Keratinocyte (primary cell): ENCODE measurements around the gene CD27. TPM values are rescaled to one million over a fixed set of nuclear protein-coding genes. Genes with fewer than 3 reads are reported as not detected.

ENCODE experiments used
- DNase-seq: peaks from one replicate; pipeline ENCODE4 v3.0.0-alpha.2; 2011; ENCODE audit warnings: low read depth, missing footprints, low spot score
- FAIRE-seq: peaks from 2 replicates; lab custom pipeline; 2011; peaks lifted over from hg19 to GRCh38; lab: Jason Lieb, UNC
- H2AFZ ChIP-seq: 2 replicates; pipeline ENCODE4 v1.6.0; 2012; ENCODE audit warnings: low read length, control low read depth, inconsistent platforms; ENCODE audit not compliant: control insufficient read depth
- H3K27ac ChIP-seq: 2 replicates; pipeline ENCODE4 v1.5.1; 2011; ENCODE audit warnings: low read length; ENCODE audit not compliant: control insufficient read depth, insufficient read depth
- H3K27me3 ChIP-seq: 3 replicates; pipeline ENCODE4 v1.6.0; 2011; ENCODE audit warnings: low read length; ENCODE audit not compliant: control insufficient read depth, insufficient read depth; ENCODE audit errors: extremely low read depth
- H3K36me3 ChIP-seq, 2 experiments: 2 replicates in 1 of 2; 3 replicates in 1 of 2; pipeline ENCODE4 v1.5.1; 2011; ENCODE audit warnings: low read length in 2 of 2, mild to moderate bottlenecking in 1 of 2; ENCODE audit not compliant: control insufficient read depth in 2 of 2, insufficient read depth in 2 of 2; ENCODE audit errors: extremely low read depth in 1 of 2
- H3K4me1 ChIP-seq: 3 replicates; pipeline ENCODE4 v1.5.1; 2011; ENCODE audit warnings: low read length; ENCODE audit not compliant: control insufficient read depth, insufficient read depth; ENCODE audit errors: extremely low read depth
- H3K4me2 ChIP-seq: 3 replicates; pipeline ENCODE4 v1.6.0; 2011; ENCODE audit warnings: low read depth, low read length; ENCODE audit not compliant: control insufficient read depth, insufficient read depth; ENCODE audit errors: extremely low read depth
- H3K4me3 ChIP-seq, 3 experiments: fragments of 200-600 bp in 1 of 3; sonication (generic) in 1 of 3; 2 replicates in 2 of 3; 3 replicates in 1 of 3; pipeline ENCODE4 v1.5.1; 2011 to 2016; ENCODE audit warnings: low read length in 3 of 3, mild to moderate bottlenecking in 3 of 3, control low read depth in 2 of 3, inconsistent platforms in 1 of 3, low read depth in 1 of 3, mixed read lengths in 1 of 3, mixed run types in 1 of 3, moderate library complexity in 1 of 3; ENCODE audit not compliant: control insufficient read depth in 2 of 3, insufficient read depth in 2 of 3; ENCODE audit errors: extremely low read depth in 1 of 3
- H3K79me2 ChIP-seq: 2 replicates; pipeline ENCODE4 v1.6.0; 2012; ENCODE audit warnings: low read length; ENCODE audit not compliant: control insufficient read depth, insufficient read depth
- H3K9ac ChIP-seq: 3 replicates; pipeline ENCODE4 v1.6.0; 2011; ENCODE audit warnings: low read length; ENCODE audit not compliant: control insufficient read depth, insufficient read depth; ENCODE audit errors: extremely low read depth
- H3K9me1 ChIP-seq: 3 replicates; pipeline ENCODE4 v1.6.0; 2011; ENCODE audit warnings: low read length; ENCODE audit not compliant: control insufficient read depth, insufficient read depth; ENCODE audit errors: extremely low read depth
- H3K9me3 ChIP-seq: 2 replicates; pipeline ENCODE4 v1.5.1; 2012; ENCODE audit warnings: low read depth, low read length; ENCODE audit not compliant: control insufficient read depth
- H4K20me1 ChIP-seq: 3 replicates; pipeline ENCODE4 v1.6.0; 2011; ENCODE audit warnings: low read length; ENCODE audit not compliant: control insufficient read depth, insufficient read depth; ENCODE audit errors: extremely low read depth
- CTCF ChIP-seq, 3 experiments: IDR thresholded peaks in 1 of 3; conservative IDR thresholded peaks in 1 of 3; optimal IDR thresholded peaks in 1 of 3; 2 replicates in 2 of 3; 3 replicates in 1 of 3; pipeline versions ENCODE3 to v1.5.1; 2011; ENCODE audit warnings: low read length in 3 of 3, mild to moderate bottlenecking in 3 of 3, moderate library complexity in 2 of 3, control low read depth in 1 of 3, inconsistent platforms in 1 of 3; ENCODE audit not compliant: insufficient read depth in 2 of 3; ENCODE audit errors: extremely low read depth in 1 of 3
- EZH2 ChIP-seq: IDR thresholded peaks from one replicate; pipeline ENCODE4 v1.6.1; 2012; ENCODE audit warnings: inconsistent platforms, mild to moderate bottlenecking, low read length, moderate library complexity
- dilution Hi-C: fragments of 300-500 bp; cut with MboI; formaldehyde crosslinking; loops from one replicate; pipeline ENCODE4 v1.7.0; 2020; ENCODE audit warnings: low sequenced_read_pairs; ENCODE audit not compliant: extremely low pct_ligation_motif_present
- polyA plus RNA-seq, 5 experiments: library from polyadenylated mRNA; depleted of rRNA in 3 of 5; stranded (reverse) in 3 of 5; stranded (forward) in 1 of 5; unstranded in 1 of 5; fragments of >200 nt; gene quantifications; 1 replicate in 1 of 5; 2 replicates in 3 of 5; 3 replicates in 1 of 5; pipeline versions ENCODE4 v1.2.1 to v1.2.3, GENCODE V29; 2011 to 2012; ENCODE audit warnings: missing spikeins in 2 of 5, low read depth in 1 of 5, low replicate concordance in 1 of 5

The CD27 gene
- polyA plus RNA-seq, 1 donor (not counting 4 experiments of a cell fraction or from before 2014, with no cell fraction given): not detected

GRCh38 chr12:6461401-6462233 lies 16.9 kb downstream of the CD27 start:
- peak; percentile 81 for FAIRE-seq
- dilution Hi-C loops: no loop called here
- TF ChIP-seq CTCF (optimal IDR thresholded peaks at IDR 0.05 in 1 of 3, IDR thresholded peaks at IDR 0.05 in 1 of 3, conservative IDR thresholded peaks at IDR 0.05 in 1 of 3; ENCODE audit: extremely low read depth in 1 of 3, insufficient read depth in 2 of 3, low read length in 3 of 3) (no peak), EZH2 (no peak)
- H3K9me1 ChIP-seq: no peaks in the 10 kb centered on the region
- no peaks in the 10 kb centered on the region for H4K20me1 ChIP-seq
- H3K4me2 ChIP-seq: no peak overlapping the region
- H3K4me1 ChIP-seq: peaks cover 4% of the 10 kb centered on the region
- no peak overlapping the region for H3K4me3 ChIP-seq
- H3K9me3 ChIP-seq: no peaks in the 10 kb centered on the region
- H3K27me3 ChIP-seq: no peaks in the 10 kb centered on the region
- H3K79me2 ChIP-seq: no peaks in the 10 kb centered on the region
- no peak overlapping the region for H3K9ac ChIP-seq
- H2AFZ ChIP-seq: no peak overlapping the region
- DNase-seq: no peak
- H3K27ac ChIP-seq: no peak overlapping the region
- peaks cover 16 to 32% of the 10 kb centered on the region in 2 experiments for H3K36me3 ChIP-seq

DNA sequence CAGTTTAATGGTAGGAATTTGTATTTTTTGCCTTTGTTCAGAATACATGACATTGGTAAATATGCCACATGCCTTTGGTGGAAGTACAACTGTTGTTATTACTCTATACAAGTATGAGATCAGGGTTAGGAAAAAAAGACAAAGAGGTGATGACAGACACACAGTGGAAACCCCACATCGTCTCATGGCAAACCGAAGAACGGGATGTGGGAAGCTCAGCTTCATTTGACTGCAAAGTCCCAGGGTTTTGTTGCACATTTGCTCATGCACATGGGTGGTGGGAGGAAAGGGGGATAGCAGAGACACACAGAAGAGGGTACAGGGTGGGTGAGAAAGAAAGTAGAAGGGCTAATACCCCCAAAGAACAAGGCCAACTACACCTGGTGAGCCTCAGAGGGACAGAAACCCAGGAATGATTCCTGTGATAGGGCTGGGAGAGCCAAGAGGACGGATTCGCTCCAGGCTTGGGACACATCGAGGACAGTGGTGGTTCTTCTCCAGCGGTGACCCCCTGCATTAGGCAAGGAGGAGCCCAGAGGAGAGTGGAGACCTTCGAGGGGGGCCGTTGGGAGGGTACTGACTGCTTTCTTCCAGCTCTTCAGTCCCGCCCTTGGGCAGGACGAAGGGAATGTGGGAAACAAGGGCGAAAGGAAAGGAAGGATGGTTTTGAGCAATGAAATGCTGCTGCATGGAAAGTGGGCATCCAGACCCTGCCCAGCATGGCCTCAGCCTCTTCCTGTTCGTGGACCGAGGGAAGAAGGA lies 17.7 kb downstream of the CD27 start:
- peaks cover 4% of the 10 kb centered on the region for H3K4me1 ChIP-seq

More for the DNA sequence above, 17.7 kb downstream of the CD27 start:
- Histone ChIP-seq H3K27ac (no peak overlapping the region), H3K79me2 (no peaks in the 10 kb centered on the region), H3K4me3 (no peak overlapping the region), H3K36me3 (peaks cover 16 to 31% of the 10 kb centered on the region in 2 experiments), H3K4me2 (no peak overlapping the region), H4K20me1 (no peaks in the 10 kb centered on the region), H3K27me3 (no peaks in the 10 kb centered on the region), H2AFZ (no peak overlapping the region), H3K9me3 (no peaks in the 10 kb centered on the region), H3K9ac (no peak overlapping the region), H3K9me1 (no peaks in the 10 kb centered on the region)
- no peak for TF ChIP-seq CTCF (optimal IDR thresholded peaks at IDR 0.05 in 1 of 3, IDR thresholded peaks at IDR 0.05 in 1 of 3, conservative IDR thresholded peaks at IDR 0.05 in 1 of 3; ENCODE audit: extremely low read depth in 1 of 3, insufficient read depth in 2 of 3, low read length in 3 of 3)
- no peak for TF ChIP-seq EZH2
- dilution Hi-C loops: no loop called here
- FAIRE-seq (no peak), DNase-seq (no peak)
